Keratinocyte (primary cell): ENCODE data around the gene SHISA5. TPM values are rescaled to one million over a fixed set of nuclear protein-coding genes. Genes with fewer than 3 reads are reported as not detected.

Experiments
- DNase-seq: peaks from one replicate; pipeline ENCODE4 v3.0.0-alpha.2; 2011; ENCODE audit warnings: low read depth, missing footprints, low spot score
- FAIRE-seq: peaks from 2 replicates; lab custom pipeline; 2011; peaks lifted over from hg19 to GRCh38; lab: Jason Lieb, UNC
- H2AFZ ChIP-seq: 2 replicates; pipeline ENCODE4 v1.6.0; 2012; ENCODE audit warnings: low read length, control low read depth, inconsistent platforms; ENCODE audit not compliant: control insufficient read depth
- H3K27ac ChIP-seq: 2 replicates; pipeline ENCODE4 v1.5.1; 2011; ENCODE audit warnings: low read length; ENCODE audit not compliant: control insufficient read depth, insufficient read depth
- H3K27me3 ChIP-seq: 3 replicates; pipeline ENCODE4 v1.6.0; 2011; ENCODE audit warnings: low read length; ENCODE audit not compliant: control insufficient read depth, insufficient read depth; ENCODE audit errors: extremely low read depth
- H3K36me3 ChIP-seq, 2 experiments: 2 replicates in 1 of 2; 3 replicates in 1 of 2; pipeline ENCODE4 v1.5.1; 2011; ENCODE audit warnings: low read length in 2 of 2, mild to moderate bottlenecking in 1 of 2; ENCODE audit not compliant: control insufficient read depth in 2 of 2, insufficient read depth in 2 of 2; ENCODE audit errors: extremely low read depth in 1 of 2
- H3K4me1 ChIP-seq: 3 replicates; pipeline ENCODE4 v1.5.1; 2011; ENCODE audit warnings: low read length; ENCODE audit not compliant: control insufficient read depth, insufficient read depth; ENCODE audit errors: extremely low read depth
- H3K4me2 ChIP-seq: 3 replicates; pipeline ENCODE4 v1.6.0; 2011; ENCODE audit warnings: low read depth, low read length; ENCODE audit not compliant: control insufficient read depth, insufficient read depth; ENCODE audit errors: extremely low read depth
- H3K4me3 ChIP-seq, 3 experiments: fragments of 200-600 bp in 1 of 3; sonication (generic) in 1 of 3; 2 replicates in 2 of 3; 3 replicates in 1 of 3; pipeline ENCODE4 v1.5.1; 2011 to 2016; ENCODE audit warnings: low read length in 3 of 3, mild to moderate bottlenecking in 3 of 3, control low read depth in 2 of 3, inconsistent platforms in 1 of 3, low read depth in 1 of 3, mixed read lengths in 1 of 3, mixed run types in 1 of 3, moderate library complexity in 1 of 3; ENCODE audit not compliant: control insufficient read depth in 2 of 3, insufficient read depth in 2 of 3; ENCODE audit errors: extremely low read depth in 1 of 3
- H3K79me2 ChIP-seq: 2 replicates; pipeline ENCODE4 v1.6.0; 2012; ENCODE audit warnings: low read length; ENCODE audit not compliant: control insufficient read depth, insufficient read depth
- H3K9ac ChIP-seq: 3 replicates; pipeline ENCODE4 v1.6.0; 2011; ENCODE audit warnings: low read length; ENCODE audit not compliant: control insufficient read depth, insufficient read depth; ENCODE audit errors: extremely low read depth
- H3K9me1 ChIP-seq: 3 replicates; pipeline ENCODE4 v1.6.0; 2011; ENCODE audit warnings: low read length; ENCODE audit not compliant: control insufficient read depth, insufficient read depth; ENCODE audit errors: extremely low read depth
- H3K9me3 ChIP-seq: 2 replicates; pipeline ENCODE4 v1.5.1; 2012; ENCODE audit warnings: low read depth, low read length; ENCODE audit not compliant: control insufficient read depth
- H4K20me1 ChIP-seq: 3 replicates; pipeline ENCODE4 v1.6.0; 2011; ENCODE audit warnings: low read length; ENCODE audit not compliant: control insufficient read depth, insufficient read depth; ENCODE audit errors: extremely low read depth
- EZH2 ChIP-seq: IDR thresholded peaks from one replicate; pipeline ENCODE4 v1.6.1; 2012; ENCODE audit warnings: inconsistent platforms, mild to moderate bottlenecking, low read length, moderate library complexity
- dilution Hi-C: fragments of 300-500 bp; cut with MboI; formaldehyde crosslinking; loops from one replicate; pipeline ENCODE4 v1.7.0; 2020; ENCODE audit warnings: low sequenced_read_pairs; ENCODE audit not compliant: extremely low pct_ligation_motif_present
- polyA plus RNA-seq, 5 experiments: library from polyadenylated mRNA; depleted of rRNA in 3 of 5; stranded (reverse) in 3 of 5; stranded (forward) in 1 of 5; unstranded in 1 of 5; fragments of >200 nt; gene quantifications; 1 replicate in 1 of 5; 2 replicates in 3 of 5; 3 replicates in 1 of 5; pipeline versions ENCODE4 v1.2.1 to v1.2.3, GENCODE V29; 2011 to 2012; ENCODE audit warnings: missing spikeins in 2 of 5, low read depth in 1 of 5, low replicate concordance in 1 of 5
- TF ChIP-seq, protein P1 (sequence below), 3 experiments: IDR thresholded peaks in 1 of 3; conservative IDR thresholded peaks in 1 of 3; optimal IDR thresholded peaks in 1 of 3; 2 replicates in 2 of 3; 3 replicates in 1 of 3; pipeline versions ENCODE3 to v1.5.1; 2011; ENCODE audit warnings: low read length in 3 of 3, mild to moderate bottlenecking in 3 of 3, moderate library complexity in 2 of 3, control low read depth in 1 of 3, inconsistent platforms in 1 of 3; ENCODE audit not compliant: insufficient read depth in 2 of 3; ENCODE audit errors: extremely low read depth in 1 of 3

SHISA5 gene
- polyA plus RNA-seq, 1 donor (not counting 4 experiments of a cell fraction or from before 2014, with no cell fraction given): 94.4 TPM

DNA sequence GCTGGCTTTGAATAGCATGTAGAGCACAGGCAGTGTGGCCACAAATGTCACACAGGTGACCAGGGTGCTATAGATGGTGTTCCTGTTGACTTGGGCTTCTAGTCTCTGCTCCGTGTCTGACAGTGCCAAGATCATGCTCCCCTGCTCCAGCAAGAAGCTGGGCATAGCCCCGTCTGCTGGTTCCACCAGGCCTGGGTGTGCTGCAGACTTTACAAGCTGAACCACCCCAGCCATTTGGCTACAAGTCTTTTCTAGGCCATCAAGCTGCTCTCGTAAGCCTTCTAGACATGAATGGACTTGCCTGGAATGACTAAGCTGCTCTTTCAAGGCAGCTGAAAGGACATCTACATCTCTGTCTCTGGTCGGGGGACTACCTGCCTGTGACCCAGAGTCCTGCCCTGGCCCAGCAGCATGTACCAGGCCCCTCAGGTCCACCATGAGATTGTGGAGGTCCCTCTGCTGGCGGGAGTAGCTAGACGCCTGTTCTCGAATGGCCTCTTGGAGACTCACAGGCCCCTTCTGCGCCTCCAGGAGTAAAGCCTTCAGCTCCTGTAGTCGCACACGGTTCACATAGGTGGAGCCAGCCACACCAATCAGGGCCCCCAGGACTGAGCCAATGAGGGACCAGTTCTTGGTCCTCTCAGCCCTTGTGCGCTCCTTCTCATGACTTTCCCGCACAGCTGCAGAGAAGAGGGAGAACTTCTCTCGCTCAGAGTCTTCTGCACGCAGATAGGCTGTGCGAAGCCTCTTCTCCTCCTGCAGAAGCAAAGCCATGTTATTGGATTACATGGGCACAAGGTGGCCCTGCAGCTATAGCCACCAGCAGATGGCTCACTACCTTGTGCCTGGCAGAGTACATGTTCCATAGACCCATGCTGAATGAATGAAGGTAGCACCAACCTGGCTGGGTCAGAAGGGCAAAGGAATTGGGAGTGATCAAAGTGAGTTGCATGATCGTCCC, 71.3 kb downstream of the SHISA5 start:
- dilution Hi-C loops: loop anchor here (25.0 kb wide), 1 partner anchor 170 kb away; no protein-coding TSS in a partner anchor
- H3K79me2 ChIP-seq: peaks cover 17% of the 10 kb centered on the region

DNA sequence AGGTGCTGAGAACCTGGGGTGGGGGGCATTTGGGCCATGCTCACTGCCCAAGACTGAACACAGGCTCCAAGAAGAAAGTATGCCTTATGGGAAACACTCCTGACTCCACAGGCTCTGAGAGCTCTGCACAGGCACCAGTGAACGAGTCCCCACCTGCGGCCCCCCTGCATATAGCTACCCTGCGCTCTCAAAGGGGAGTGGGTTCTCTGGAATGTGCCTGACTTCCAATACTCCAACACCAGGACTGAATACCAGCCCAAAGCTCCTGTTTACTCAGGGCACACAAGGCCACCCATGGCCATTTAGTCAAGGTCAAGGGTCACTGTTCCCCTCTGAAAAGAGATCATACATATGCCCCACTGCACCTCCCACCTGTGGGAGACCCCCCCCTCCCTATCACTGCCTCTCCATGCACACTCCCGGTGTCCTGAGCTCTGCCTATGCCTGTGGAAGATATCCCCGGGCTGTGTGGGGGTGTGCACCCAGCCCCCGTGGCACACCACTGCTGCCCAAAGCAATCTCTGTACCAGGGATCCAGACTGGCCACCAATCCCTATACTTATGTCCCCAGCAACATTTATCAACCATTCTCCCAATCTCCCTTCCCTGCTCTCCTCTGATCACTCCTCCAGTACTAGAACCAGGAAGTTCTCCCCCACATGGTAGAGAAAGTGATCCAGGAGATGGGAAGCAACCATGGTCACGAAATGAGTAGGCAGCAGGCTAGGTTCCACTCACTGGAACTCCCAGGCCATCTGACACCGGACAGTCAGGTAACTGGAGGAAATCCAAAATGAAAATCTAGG, 72.5 kb downstream of the SHISA5 start:
- TF ChIP-seq, protein P1, sequence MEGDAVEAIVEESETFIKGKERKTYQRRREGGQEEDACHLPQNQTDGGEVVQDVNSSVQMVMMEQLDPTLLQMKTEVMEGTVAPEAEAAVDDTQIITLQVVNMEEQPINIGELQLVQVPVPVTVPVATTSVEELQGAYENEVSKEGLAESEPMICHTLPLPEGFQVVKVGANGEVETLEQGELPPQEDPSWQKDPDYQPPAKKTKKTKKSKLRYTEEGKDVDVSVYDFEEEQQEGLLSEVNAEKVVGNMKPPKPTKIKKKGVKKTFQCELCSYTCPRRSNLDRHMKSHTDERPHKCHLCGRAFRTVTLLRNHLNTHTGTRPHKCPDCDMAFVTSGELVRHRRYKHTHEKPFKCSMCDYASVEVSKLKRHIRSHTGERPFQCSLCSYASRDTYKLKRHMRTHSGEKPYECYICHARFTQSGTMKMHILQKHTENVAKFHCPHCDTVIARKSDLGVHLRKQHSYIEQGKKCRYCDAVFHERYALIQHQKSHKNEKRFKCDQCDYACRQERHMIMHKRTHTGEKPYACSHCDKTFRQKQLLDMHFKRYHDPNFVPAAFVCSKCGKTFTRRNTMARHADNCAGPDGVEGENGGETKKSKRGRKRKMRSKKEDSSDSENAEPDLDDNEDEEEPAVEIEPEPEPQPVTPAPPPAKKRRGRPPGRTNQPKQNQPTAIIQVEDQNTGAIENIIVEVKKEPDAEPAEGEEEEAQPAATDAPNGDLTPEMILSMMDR (optimal IDR thresholded peaks at IDR 0.05 in 1 of 3, IDR thresholded peaks at IDR 0.05 in 1 of 3, conservative IDR thresholded peaks at IDR 0.05 in 1 of 3; ENCODE audit: extremely low read depth in 1 of 3, insufficient read depth in 2 of 3, low read length in 3 of 3): no peak
- TF ChIP-seq EZH2: no peak
- Histone ChIP-seq H3K36me3 (peaks cover 4 to 27% of the 10 kb centered on the region in 2 experiments), H3K27ac (peak overlapping the region; percentile 83), H4K20me1 (no peaks in the 10 kb centered on the region), H3K9ac (no peak overlapping the region), H3K79me2 (peaks cover 30% of the 10 kb centered on the region), H3K4me1 (peaks cover 78% of the 10 kb centered on the region), H3K9me1 (no peaks in the 10 kb centered on the region), H3K9me3 (no peaks in the 10 kb centered on the region), H3K4me3 (no peak overlapping the region), H3K27me3 (no peaks in the 10 kb centered on the region), H2AFZ (no peak overlapping the region), H3K4me2 (peak overlapping the region; percentile 83)
- dilution Hi-C loops: loop anchor here (25.0 kb wide), 1 partner anchor 169 kb away; no protein-coding TSS in a partner anchor
- DNase-seq (no peak), FAIRE-seq (peak; percentile 13)

More for the DNA sequence above, 71.3 kb downstream of the SHISA5 start:
- peak overlapping the region; percentile 67 for H3K4me2 ChIP-seq
- no peaks in the 10 kb centered on the region for H3K27me3 ChIP-seq
- no peaks in the 10 kb centered on the region for H4K20me1 ChIP-seq
- H3K27ac ChIP-seq: peak overlapping the region; percentile 79
- FAIRE-seq (peak; percentile 100), DNase-seq (peak; percentile 76)
- no peak overlapping the region for H2AFZ ChIP-seq
- H3K9ac ChIP-seq: peak overlapping the region; percentile 52
- H3K4me1 ChIP-seq: peaks cover 65% of the 10 kb centered on the region
- H3K9me1 ChIP-seq: no peaks in the 10 kb centered on the region
- H3K4me3 ChIP-seq: peak overlapping the region; percentile 36 to 50 (median 38)
- TF ChIP-seq, protein P1 (optimal IDR thresholded peaks at IDR 0.05 in 1 of 3, IDR thresholded peaks at IDR 0.05 in 1 of 3, conservative IDR thresholded peaks at IDR 0.05 in 1 of 3; ENCODE audit: extremely low read depth in 1 of 3, insufficient read depth in 2 of 3, low read length in 3 of 3): peak in 1 of 3 experiments; percentile 18
- TF ChIP-seq EZH2: no peak
- H3K36me3 ChIP-seq: peaks cover 4 to 24% of the 10 kb centered on the region in 2 experiments
- no peaks in the 10 kb centered on the region for H3K9me3 ChIP-seq
